Neural progenitor cell (in vitro differentiated cells): ENCODE data around the gene LRRC4B. TPM values are rescaled to one million over a fixed set of nuclear protein-coding genes. Genes with fewer than 3 reads are reported as not detected.

ENCODE experiments used
- DNase-seq: peaks from one replicate; pipeline ENCODE4 v3.0.0-alpha.2; 2016; ENCODE audit warnings: low spot score
- H2AFZ ChIP-seq: fragments of 200-600 bp; sonication (generic); replicated peaks from 2 replicates; pipeline ENCODE4 v1.6.1; 2016; ENCODE audit warnings: antibody characterized with exemption
- H3F3A ChIP-seq: fragments of 200-600 bp; sonication (generic); 2 replicates; pipeline ENCODE4 v1.6.1; 2016; ENCODE audit warnings: antibody characterized with exemption, low read depth
- H3K27ac ChIP-seq: fragments of 200-600 bp; sonication (generic); 2 replicates; pipeline ENCODE4 v1.5.1; 2016; ENCODE audit warnings: mild to moderate bottlenecking
- H3K27me3 ChIP-seq: fragments of 200-600 bp; sonication (generic); 2 replicates; pipeline ENCODE4 v1.6.1; 2016; ENCODE audit warnings: mild to moderate bottlenecking, moderate library complexity
- H3K36me3 ChIP-seq: fragments of 200-600 bp; sonication (generic); 2 replicates; pipeline ENCODE4 v1.5.1; 2016
- H3K4me1 ChIP-seq: fragments of 200-600 bp; sonication (generic); 2 replicates; pipeline ENCODE4 v1.6.1; 2016; ENCODE audit warnings: mixed run types
- H3K4me2 ChIP-seq: fragments of 200-600 bp; sonication (generic); 2 replicates; pipeline ENCODE4 v1.6.1; 2016
- H3K4me3 ChIP-seq: fragments of 200-600 bp; sonication (generic); 2 replicates; pipeline ENCODE4 v1.5.1; 2016
- H3K79me2 ChIP-seq: fragments of 200-600 bp; sonication (generic); 2 replicates; pipeline ENCODE4 v1.6.1; 2016; ENCODE audit warnings: low read depth
- H3K9ac ChIP-seq: fragments of 200-600 bp; sonication (generic); 2 replicates; pipeline ENCODE4 v1.6.1; 2016
- H3K9me3 ChIP-seq: fragments of 200-600 bp; sonication (generic); 2 replicates; pipeline ENCODE4 v1.5.1; 2016; ENCODE audit warnings: low read depth
- H4K20me1 ChIP-seq: fragments of 200-600 bp; sonication (generic); 2 replicates; pipeline ENCODE4 v1.6.1; 2016; ENCODE audit warnings: low read depth
- H3K27ac Mint-ChIP-seq: 3 replicates; pipeline ENCODE4 v1.8.0; 2021; ENCODE audit warnings: mixed read lengths
- H3K27me3 Mint-ChIP-seq: 2 replicates; pipeline ENCODE4 v1.8.0; 2022; ENCODE audit warnings: low read depth, mild to moderate bottlenecking, inconsistent platforms, moderate library complexity, mixed read lengths; ENCODE audit not compliant: insufficient read depth
- H3K36me3 Mint-ChIP-seq: 3 replicates; pipeline ENCODE4 v1.8.0; 2021; ENCODE audit warnings: mixed read lengths
- H3K4me1 Mint-ChIP-seq: 3 replicates; pipeline ENCODE4 v1.8.0; 2021; ENCODE audit warnings: mixed read lengths
- H3K4me3 Mint-ChIP-seq: 3 replicates; pipeline ENCODE4 v1.8.0; 2021; ENCODE audit warnings: mild to moderate bottlenecking, moderate library complexity, mixed read lengths
- H3K9me3 Mint-ChIP-seq: 3 replicates; pipeline ENCODE4 v1.8.0; 2020; ENCODE audit warnings: mixed read lengths
- EZH2 ChIP-seq: fragments of 200-600 bp; sonication (generic); IDR thresholded peaks from 2 replicates; pipeline ENCODE4 v1.6.1; 2017; ENCODE audit warnings: antibody characterized with exemption, mild to moderate bottlenecking, moderate library complexity
- EZH2phosphoT487 ChIP-seq: fragments of 200-600 bp; sonication (generic); IDR thresholded peaks from 2 replicates; pipeline ENCODE4 v1.6.1; 2017; ENCODE audit warnings: antibody characterized with exemption
- total RNA-seq: library from RNA; depleted of rRNA; stranded (reverse); fragments of >200 nt; gene quantifications from 2 replicates; pipeline ENCODE4 v1.2.3, GENCODE V29; 2015; ENCODE audit warnings: low replicate concordance
- TF ChIP-seq, protein P1 (sequence below): fragments of 200-600 bp; sonication (generic); IDR thresholded peaks from 2 replicates; pipeline ENCODE4 v1.5.1; 2017; ENCODE audit warnings: antibody characterized with exemption, mild to moderate bottlenecking

Gene LRRC4B
- total RNA-seq, 1 donor from 2014 or later = 12.0 TPM

DNA sequence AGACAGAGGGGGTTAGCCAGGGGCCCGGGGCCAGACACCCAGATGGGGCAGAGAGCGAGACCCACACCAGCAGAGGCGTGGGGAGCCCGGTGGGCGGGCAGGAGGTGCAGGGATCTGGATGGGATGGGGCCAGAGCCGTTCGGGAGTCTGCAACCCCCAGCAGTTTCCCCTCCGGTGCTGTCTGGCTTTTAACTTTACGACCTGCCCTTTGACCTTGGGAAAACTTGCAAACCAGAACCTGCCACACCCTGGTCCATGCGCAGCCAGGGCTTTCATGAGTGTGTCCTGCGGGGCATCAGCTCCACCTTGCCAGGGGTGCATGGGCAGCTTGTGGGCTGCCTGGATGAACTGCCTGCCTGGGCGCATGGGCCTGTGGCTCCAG, 67.1 kb downstream of the LRRC4B start:
- peaks cover under 1% of the 10 kb centered on the region for H3K27me3 Mint-ChIP-seq

DNA sequence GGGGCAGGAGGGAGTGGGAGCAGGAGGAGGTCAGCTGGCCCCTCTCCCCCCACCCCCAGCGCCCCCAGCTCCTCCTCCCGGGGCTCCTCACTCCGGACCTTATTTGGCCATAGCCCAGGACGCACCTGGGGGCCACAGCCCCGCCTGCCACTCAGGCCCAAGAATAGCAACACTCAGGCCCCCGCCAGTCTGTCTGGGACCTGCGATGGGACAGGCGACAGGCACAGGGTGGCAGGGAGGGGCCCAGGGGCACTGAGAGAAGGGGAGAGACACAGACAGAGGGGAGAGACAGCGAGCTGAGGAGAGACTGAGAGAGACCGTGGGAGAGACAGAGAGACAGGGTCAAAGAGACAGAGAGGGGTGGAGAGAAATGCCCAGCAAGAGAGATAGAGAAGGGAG, 67.5 kb downstream of the LRRC4B start:
- no peak for TF ChIP-seq EZH2phosphoT487
- TF ChIP-seq EZH2 = no peak
- TF ChIP-seq, protein P1, sequence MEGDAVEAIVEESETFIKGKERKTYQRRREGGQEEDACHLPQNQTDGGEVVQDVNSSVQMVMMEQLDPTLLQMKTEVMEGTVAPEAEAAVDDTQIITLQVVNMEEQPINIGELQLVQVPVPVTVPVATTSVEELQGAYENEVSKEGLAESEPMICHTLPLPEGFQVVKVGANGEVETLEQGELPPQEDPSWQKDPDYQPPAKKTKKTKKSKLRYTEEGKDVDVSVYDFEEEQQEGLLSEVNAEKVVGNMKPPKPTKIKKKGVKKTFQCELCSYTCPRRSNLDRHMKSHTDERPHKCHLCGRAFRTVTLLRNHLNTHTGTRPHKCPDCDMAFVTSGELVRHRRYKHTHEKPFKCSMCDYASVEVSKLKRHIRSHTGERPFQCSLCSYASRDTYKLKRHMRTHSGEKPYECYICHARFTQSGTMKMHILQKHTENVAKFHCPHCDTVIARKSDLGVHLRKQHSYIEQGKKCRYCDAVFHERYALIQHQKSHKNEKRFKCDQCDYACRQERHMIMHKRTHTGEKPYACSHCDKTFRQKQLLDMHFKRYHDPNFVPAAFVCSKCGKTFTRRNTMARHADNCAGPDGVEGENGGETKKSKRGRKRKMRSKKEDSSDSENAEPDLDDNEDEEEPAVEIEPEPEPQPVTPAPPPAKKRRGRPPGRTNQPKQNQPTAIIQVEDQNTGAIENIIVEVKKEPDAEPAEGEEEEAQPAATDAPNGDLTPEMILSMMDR = no peak
- Mint-ChIP-seq H3K9me3 (no peaks in the 10 kb centered on the region), H3K4me1 (peaks cover 6% of the 10 kb centered on the region), H3K4me3 (no peak overlapping the region), H3K36me3 (no peaks in the 10 kb centered on the region), H3K27ac (peak overlapping the region; percentile 50), H3K27me3 (peaks cover 4% of the 10 kb centered on the region)
- H3F3A ChIP-seq = no peaks in the 10 kb centered on the region
- H3K4me1 ChIP-seq = peaks cover 14% of the 10 kb centered on the region
- H3K27me3 ChIP-seq = peaks cover 44% of the 10 kb centered on the region
- H3K4me3 ChIP-seq = no peak overlapping the region
- no peak overlapping the region for H3K9ac ChIP-seq
- H3K27ac ChIP-seq = no peak overlapping the region
- H2AFZ ChIP-seq = no peak overlapping the region
- no peaks in the 10 kb centered on the region for H3K79me2 ChIP-seq
- DNase-seq = no peak
- no peaks in the 10 kb centered on the region for H3K36me3 ChIP-seq
- no peaks in the 10 kb centered on the region for H3K9me3 ChIP-seq
- H4K20me1 ChIP-seq = no peaks in the 10 kb centered on the region
- H3K4me2 ChIP-seq = peak overlapping the region; percentile 68

More for the DNA sequence above, 67.1 kb downstream of the LRRC4B start:
- no peaks in the 10 kb centered on the region for H4K20me1 ChIP-seq
- H3K36me3 ChIP-seq = no peaks in the 10 kb centered on the region
- Mint-ChIP-seq H3K4me1 (peaks cover 4% of the 10 kb centered on the region), H3K4me3 (no peak overlapping the region), H3K9me3 (no peaks in the 10 kb centered on the region), H3K36me3 (no peaks in the 10 kb centered on the region), H3K27ac (peak overlapping the region; percentile 50)
- H3K79me2 ChIP-seq = no peaks in the 10 kb centered on the region
- H3K4me3 ChIP-seq = no peak overlapping the region
- TF ChIP-seq EZH2phosphoT487 = no peak
- TF ChIP-seq, protein P1 = no peak
- TF ChIP-seq EZH2 = no peak
- H3K9me3 ChIP-seq = no peaks in the 10 kb centered on the region
- no peak overlapping the region for H2AFZ ChIP-seq
- H3K4me2 ChIP-seq = no peak overlapping the region
- no peak overlapping the region for H3K9ac ChIP-seq
- DNase-seq = no peak
- H3K27me3 ChIP-seq = peaks cover 44% of the 10 kb centered on the region
- H3K4me1 ChIP-seq = peaks cover 14% of the 10 kb centered on the region
- no peaks in the 10 kb centered on the region for H3F3A ChIP-seq
- H3K27ac ChIP-seq = no peak overlapping the region

DNA sequence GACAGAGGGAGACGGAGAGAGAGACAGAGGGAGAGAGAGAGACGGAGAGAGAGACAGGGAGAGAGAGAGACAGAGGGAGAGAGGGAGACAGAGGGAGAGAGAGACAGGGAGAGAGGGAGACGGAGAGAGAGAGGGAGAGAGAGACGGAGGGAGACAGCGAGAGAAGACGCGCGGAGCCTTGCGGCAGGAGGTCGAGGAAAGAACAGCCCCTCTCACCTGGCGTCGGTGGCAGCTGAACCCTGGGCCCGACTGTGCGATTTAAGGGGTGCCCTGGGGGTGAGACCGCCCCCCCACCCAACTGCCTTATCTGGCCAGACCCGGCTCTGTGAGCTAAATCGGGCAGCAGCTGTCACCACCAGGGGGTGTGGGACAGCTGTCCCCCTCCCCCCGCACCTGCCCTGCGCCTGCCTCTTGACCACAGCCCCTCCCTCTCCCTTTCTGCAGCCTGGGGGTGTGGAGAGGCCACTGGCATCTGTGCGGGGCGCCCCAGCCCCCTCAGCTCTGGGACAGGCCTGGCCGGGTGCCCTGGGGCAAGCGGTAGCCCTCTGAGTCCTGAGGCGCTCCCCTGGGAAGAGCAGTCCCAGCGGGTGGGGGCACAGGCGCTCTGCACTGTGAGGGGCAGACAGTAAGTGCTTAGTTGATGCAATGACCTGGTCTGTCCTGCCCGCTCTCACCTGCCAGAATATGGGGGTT, 68.0 kb downstream of the LRRC4B start:
- Histone ChIP-seq H3K9me3 (no peaks in the 10 kb centered on the region), H3F3A (no peaks in the 10 kb centered on the region), H3K36me3 (no peaks in the 10 kb centered on the region), H3K79me2 (no peaks in the 10 kb centered on the region), H3K27me3 (peaks cover 46% of the 10 kb centered on the region), H2AFZ (no peak overlapping the region), H3K4me3 (peak overlapping the region; percentile 15), H4K20me1 (no peaks in the 10 kb centered on the region), H3K9ac (no peak overlapping the region), H3K27ac (no peak overlapping the region), H3K4me1 (peaks cover 14% of the 10 kb centered on the region), H3K4me2 (peak overlapping the region; percentile 68)
- Mint-ChIP-seq H3K4me1 (peaks cover 6% of the 10 kb centered on the region), H3K27ac (no peak overlapping the region), H3K9me3 (no peaks in the 10 kb centered on the region), H3K4me3 (no peak overlapping the region), H3K36me3 (no peaks in the 10 kb centered on the region), H3K27me3 (peaks cover 4% of the 10 kb centered on the region)
- peak; percentile 69 for DNase-seq
- TF ChIP-seq EZH2 = no peak
- TF ChIP-seq, protein P1 = peak; percentile 38
